Stimulated activated CD8-positive, alpha-beta memory T cell treated with anti-CD3 and anti-CD28 coated beads, Interleukin-12 subunit alpha, Interleukin-12 subunit beta, amount 100 ng/mL, for 24 hours (primary cell): Measurements from ENCODE around the gene VKORC1.

Experiments
- DNase-seq: peaks from one replicate; pipeline ENCODE4 v3.0.0-alpha.2; 2020; ENCODE audit errors: extremely low read depth

The VKORC1 gene

DNA sequence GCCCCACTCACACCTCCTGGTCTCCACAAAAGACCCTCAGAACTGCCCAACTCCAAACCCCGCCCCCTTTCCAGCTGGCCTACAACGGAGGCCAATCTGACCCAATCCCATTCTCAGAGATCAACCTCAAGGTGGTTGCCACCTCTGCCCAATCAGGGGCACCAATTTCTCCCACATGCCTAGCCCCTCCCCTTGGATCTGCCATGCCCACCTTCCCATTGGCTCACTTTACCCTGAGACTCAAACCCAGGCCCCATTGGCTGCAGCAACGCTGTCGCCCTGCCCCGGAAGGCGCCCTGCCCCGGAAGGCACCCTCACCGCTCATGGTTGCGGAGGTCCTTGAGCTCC is 31.1 kb downstream of the VKORC1 start:
- DNase-seq: no peak

- DNase-seq: no peak
These were observed 32.7 kb downstream of the VKORC1 start for GRCh38 chr16:31061813-31062440.

GRCh38 chr16:31061126-31061812 is 33.3 kb downstream of the VKORC1 start:
- no peak for DNase-seq

- no peak for DNase-seq
These were observed 39.0 kb downstream of the VKORC1 start for GRCh38 chr16:31055613-31056012.

- DNase-seq: no peak
These were observed 42.5 kb downstream of the VKORC1 start for GRCh38 chr16:31052114-31052513.

- no peak for DNase-seq
These were observed 44.1 kb downstream of the VKORC1 start for GRCh38 chr16:31050280-31051030.

DNA sequence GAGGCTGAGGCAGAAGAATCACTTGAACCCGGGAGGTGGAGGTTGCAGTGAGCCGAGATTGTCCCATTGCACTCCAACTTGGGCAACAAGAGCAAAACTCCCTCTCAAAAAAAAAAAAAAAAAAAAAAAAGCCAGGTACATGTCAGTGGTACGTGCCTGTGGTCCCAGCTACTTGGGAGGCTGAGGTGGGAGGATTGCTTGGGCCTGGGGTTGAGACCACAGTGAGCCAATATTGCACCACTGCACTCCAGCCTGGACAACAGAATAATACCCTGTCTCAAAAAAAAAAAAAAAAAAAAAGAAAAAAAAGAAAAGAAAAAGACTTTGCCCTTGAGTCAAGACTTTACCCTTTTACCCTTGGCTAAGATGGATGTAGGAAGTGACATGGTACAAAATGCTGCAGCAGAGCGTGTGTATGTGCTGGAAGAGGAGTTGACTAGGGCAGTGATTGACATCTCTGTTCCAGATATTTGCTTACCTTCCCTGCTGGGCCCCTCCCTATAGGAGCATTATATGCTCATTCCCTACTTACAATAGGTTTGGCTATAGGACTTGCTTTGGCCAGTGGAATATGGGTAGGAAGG is 50.6 kb downstream of the VKORC1 start:
- DNase-seq: no peak

- DNase-seq: no peak
These were observed 51.2 kb downstream of the VKORC1 start for GRCh38 chr16:31043352-31043751.

- DNase-seq: no peak
These were observed 51.7 kb downstream of the VKORC1 start for GRCh38 chr16:31042866-31043265.
